GM18502 (cell line): ENCODE measurements around the gene SLC35A3.
"Not testable (repeated sequence)": the region's sequence is repeated elsewhere in the genome, so short reads cannot be mapped to it uniquely, and the experiment has no call there.

Experiments used
- ATAC-seq: cut with Tn5 transposase; IDR thresholded peaks from one replicate; pipeline ENCODE4 v1.9.1; 2021; ENCODE audit warnings: mild to moderate bottlenecking; ENCODE audit not compliant: unreplicated experiment, poor library complexity

SLC35A3 gene

DNA sequence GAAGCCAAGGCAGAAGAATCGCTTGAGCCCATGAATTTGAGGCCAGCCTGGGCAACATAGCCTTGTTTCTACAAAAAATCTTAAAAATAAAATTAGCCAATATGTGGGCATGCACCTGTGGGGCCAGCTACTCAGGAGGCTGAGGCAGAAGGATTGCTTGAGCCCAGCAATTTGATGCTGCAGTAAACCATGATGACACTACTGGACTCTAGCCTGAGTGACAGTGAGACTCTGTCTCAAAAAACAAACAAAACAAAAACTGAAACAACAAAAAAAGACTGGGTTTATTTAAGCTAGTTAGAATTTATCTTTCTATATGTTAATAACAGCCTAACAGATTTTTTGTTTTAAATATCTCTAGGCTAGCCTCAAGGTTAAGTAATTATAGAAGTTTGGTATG lies 57.4 kb downstream of the SLC35A3 start:
- ATAC-seq, result no peak

DNA sequence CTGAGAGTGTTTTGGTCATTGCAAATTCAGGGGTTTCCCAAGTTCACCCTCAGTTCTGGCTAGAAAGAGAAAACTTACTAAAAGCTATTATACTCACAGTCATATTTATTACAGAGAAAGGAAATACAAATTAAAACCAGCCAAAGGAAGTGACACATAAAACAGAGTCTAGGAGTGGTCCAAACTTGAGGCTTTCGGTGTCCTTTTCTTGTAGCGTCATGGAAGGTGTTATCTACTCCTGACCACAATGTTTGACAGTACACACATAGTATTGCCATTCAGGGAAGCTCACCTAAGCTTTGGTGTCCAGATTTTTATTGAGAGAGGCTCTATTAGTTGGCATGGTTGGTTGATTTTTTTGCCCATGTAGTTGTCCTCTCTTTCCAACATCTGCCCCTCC lies 59.0 kb downstream of the SLC35A3 start:
- no peak for ATAC-seq

DNA sequence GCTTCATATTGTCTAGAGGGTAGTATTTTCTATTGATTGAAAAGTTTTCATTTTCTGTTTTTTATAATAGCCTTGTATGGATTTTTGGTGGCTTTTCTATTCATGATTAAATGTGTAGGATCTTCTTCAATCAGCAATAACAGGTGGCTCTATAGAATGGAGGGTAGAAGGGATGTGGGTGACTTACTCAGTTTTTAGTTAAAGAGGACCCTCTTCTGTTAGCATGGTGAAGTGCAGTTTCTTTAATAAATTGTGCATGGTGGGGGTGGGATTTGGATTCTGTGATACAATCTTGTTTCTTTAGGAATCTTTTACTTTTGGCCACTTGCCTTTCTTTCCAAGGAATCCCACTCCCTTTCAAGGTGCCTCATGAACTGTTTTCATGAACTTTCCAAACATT lies 64.7 kb downstream of the SLC35A3 start:
- ATAC-seq, result no peak

- ATAC-seq, result no peak
These were observed 65.4 kb downstream of the SLC35A3 start for GRCh38 chr1:100035214-100035613.

DNA sequence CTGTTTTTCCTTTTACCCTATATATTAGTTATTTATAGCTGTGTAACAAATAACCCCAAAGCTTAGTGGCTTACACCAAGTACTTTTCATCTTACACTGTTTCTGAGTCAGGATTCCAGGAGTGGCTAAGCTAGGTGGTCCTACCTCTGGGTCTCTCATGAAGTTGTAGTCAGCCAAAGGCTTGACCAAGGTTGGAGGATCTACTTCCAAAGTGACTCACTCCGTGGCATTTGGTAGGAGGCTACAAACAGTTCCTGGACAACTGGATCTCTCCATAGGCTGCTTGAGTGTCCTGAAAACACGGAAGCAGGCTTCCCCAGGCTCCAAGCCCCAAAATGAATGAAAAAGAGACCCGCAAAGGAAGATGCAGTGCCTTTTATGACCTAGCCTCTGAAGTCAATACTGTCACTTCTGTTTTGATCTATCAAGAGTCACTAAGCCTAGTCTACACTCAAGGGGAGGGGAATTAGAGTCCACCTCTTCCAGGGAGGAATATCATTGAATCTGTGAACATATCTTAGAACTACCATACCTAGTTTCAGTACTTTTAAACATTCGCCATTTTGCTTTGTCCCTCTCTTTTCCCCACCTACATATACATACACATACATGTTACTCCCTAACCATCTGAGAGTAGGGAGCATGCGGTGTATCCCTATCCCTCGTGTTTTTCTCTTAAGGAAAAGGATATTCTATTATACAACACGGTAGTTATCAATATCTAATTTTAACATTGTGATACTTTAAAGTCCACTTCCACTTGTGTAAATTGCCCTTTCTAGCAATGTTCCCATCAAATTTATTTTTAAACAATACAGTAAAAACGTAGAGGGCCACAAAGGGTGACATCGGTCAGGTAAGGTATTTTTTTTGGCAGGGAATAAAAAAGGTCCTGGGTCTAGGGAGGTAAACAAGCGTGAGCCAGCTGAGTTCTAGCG lies 67.2 kb downstream of the SLC35A3 start:
- ATAC-seq, result no peak

DNA sequence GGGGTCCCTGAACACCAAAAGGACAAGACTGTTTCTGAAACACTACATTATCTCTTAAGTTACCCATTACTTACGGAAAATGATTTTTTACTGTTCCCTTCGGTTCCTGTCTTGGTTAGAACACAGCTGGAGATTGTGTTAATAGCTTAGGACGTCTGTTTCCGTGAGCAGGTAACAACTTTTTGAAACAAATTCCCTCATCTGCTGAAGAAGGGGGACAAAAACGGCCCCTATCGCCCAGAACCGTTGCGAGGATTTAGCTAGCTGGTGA lies 67.8 kb downstream of the SLC35A3 start:
- ATAC-seq, result no peak

DNA sequence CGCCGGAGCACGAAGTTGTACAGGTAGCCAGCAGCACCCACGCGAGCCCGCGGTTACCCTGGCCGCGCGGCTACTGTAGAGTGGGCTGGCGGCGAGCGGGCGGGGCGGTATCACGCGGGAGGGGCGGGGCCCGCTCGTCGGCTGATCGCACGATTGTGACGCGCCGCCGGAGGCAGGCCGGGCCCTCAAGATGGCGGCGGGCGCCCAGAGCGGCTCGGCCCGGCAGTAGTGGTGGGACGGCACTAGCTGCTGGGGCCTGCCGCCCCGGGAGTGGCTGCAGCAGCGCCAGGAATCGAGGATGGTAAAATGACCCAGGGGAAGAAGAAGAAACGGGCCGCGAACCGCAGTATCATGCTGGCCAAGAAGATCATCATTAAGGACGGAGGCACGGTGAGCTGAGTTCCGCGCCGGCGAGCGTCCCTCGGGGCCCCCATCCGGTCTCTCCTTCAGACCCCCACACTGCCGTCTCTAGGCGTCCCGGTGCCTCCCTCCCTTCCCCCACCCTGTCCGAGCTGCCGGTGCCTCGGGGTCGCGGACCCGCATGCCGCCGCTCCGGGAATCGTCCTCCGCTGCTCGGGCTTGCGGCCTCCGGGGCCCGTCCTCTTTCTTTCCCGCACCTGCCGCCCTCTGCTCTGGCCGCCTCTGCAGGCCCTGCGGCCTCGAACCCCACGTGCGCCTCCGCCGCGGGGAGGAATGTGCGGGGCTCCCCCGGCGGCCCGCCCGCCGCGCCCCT lies 68.3 kb downstream of the SLC35A3 start:
- ATAC-seq, result peak; percentile 87

- ATAC-seq, result peak; percentile 47
These were observed 69.0 kb downstream of the SLC35A3 start for GRCh38 chr1:100038660-100039287.

GRCh38 chr1:100039591-100039990 lies 69.8 kb downstream of the SLC35A3 start:
- no peak for ATAC-seq

DNA sequence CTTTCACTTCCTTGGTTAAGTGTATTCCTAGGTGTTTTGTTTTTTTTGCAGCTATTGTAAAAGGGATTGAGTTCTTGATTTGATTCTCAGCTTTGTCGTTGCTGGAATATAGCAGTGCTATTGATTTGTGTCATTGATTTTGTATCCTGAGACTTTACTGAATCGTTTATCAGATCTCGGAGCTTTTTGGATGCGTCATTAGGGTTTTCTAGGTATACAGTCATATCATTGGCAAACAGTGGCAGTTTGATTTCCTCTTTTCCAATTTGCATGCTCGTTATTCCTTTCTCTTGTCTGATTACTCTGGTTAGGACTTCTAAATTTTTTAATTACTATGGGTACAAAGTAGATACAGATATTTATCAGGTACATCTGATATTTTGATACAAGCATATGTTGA lies 75.4 kb downstream of the SLC35A3 start:
- ATAC-seq, result no peak

DNA sequence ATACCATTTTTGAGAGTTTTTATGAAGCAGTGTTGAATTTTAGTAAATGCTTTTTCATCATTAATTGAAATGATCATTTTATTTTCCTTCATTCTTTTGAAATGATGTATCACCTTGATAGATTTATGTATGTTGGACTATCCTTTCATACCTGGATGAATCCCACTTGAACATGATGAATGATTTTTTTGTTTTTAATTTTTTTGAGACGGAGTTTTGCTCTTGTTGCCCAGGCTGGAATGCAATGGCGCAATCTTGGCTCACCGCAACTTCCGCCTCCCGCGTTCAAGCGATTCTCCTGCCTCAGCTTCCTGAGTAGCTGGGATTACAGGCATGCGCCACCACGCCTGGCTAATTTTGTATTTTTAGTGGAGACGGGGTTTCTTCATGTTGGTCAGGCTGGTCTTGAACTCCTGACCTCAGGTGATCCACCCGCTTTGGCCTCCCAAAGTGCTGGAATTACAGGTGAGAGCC lies 77.5 kb downstream of the SLC35A3 start:
- not testable (repeated sequence) for ATAC-seq

DNA sequence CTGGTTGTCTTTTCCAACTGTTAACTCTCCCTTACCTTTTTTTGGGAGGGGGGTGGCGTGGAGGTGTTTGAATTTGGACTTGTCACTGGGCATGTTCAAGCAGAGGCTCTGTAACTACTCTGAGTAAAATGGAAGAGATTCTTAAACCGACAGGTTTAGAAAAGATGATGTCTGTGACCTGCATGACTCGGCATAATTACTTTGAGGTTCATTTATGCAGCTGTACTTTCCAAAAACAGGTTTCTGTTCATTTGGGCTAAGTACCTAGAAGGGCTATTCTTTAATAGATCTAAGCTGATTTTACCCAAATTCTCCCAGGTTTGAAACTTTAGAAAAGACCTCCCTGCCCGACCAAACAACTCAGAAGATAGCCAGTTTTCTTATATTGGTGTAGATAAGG lies 80.3 kb downstream of the SLC35A3 start:
- ATAC-seq, result no peak

- ATAC-seq, result no peak
These were observed 81.6 kb downstream of the SLC35A3 start for GRCh38 chr1:100051401-100051800.

GRCh38 chr1:100051893-100052292 lies 82.1 kb downstream of the SLC35A3 start:
- no peak for ATAC-seq

GRCh38 chr1:100053119-100053518 lies 83.3 kb downstream of the SLC35A3 start:
- no peak for ATAC-seq

DNA sequence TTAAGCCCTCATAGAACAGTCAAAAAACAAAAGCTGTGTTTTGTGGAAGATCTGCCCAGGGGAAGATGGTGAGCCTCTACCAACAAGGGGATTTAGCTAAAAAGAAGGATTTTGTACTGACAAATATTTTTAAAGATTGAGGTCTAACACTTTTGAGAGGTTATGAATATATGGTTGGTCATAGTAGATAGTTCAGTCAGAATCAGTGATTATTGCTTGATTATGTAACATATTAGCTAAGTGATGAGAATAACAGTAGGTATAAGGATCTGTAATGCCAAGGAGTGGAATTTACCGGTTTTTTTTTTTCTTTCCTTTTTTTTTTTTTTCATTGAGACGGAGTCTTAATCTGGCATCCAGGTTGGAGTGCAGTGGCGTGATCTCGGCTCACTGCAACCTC lies 83.9 kb downstream of the SLC35A3 start:
- ATAC-seq, result no peak

GRCh38 chr1:100061681-100062080 lies 91.9 kb downstream of the SLC35A3 start:
- no peak for ATAC-seq

GRCh38 chr1:100065183-100065968 lies 95.6 kb downstream of the SLC35A3 start:
- ATAC-seq, result no peak

GRCh38 chr1:100065969-100066227 lies 96.1 kb downstream of the SLC35A3 start:
- ATAC-seq, result no peak

DNA sequence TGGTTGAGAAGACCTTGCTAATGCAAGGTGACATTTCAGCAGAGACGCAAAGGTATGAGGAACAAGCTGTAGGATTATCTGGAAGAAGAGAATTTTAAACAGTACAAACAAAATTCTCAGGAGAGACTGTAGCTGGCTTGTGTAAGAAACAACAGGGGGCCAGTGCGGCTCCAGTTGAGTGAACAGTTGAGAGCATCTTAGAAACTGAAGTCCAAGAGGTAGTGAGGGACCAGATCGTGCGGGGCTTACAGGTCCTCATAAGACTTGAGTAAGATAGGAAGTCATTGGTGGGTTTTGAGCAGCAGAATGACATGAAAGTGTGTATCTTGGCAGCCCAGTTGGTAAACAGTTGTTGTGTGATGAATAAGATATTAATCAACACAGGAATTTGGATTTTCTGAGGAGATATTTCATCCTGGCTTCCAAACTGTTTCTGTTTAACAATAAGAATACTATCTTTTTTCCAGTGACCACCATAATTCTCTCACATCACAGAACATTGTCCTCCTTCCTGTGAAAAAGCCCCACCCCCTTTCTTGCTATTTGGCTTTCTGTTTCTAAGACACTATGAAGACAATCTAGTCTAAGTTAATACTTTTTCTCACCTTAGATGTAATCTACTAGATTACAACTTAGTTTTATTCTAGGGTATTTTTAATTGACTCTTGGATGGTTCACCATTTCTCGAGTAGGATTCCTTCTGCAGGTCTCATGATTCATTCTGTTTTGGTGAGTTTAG lies 100.6 kb downstream of the SLC35A3 start:
- no peak for ATAC-seq
